ENCODE results near the gene ZNF148.

DNA sequence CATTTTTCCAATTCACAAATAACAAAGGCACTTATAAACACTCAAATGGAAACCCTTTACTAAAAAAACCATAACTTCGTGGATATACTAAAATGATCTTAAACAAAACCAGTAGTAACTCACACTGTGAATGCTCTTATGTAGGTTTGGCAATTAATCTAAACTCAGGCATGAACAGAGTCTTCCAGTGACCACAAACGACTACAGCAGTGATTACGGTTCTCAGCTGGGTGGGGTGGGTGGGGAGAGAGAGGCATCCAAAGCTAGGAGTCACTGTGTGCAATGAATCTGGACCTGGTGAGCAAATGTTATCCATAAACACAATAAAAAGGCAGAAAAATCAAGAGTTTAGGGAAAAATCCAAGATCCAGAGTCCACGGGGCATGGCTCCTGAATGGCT lies 183.9 kb downstream of the ZNF148 start:
- no peak for TF ChIP-seq MYC (IDR thresholded peaks at IDR 0.05; ENCODE audit: borderline replicate concordance, low read length)
- TF ChIP-seq, protein P1, sequence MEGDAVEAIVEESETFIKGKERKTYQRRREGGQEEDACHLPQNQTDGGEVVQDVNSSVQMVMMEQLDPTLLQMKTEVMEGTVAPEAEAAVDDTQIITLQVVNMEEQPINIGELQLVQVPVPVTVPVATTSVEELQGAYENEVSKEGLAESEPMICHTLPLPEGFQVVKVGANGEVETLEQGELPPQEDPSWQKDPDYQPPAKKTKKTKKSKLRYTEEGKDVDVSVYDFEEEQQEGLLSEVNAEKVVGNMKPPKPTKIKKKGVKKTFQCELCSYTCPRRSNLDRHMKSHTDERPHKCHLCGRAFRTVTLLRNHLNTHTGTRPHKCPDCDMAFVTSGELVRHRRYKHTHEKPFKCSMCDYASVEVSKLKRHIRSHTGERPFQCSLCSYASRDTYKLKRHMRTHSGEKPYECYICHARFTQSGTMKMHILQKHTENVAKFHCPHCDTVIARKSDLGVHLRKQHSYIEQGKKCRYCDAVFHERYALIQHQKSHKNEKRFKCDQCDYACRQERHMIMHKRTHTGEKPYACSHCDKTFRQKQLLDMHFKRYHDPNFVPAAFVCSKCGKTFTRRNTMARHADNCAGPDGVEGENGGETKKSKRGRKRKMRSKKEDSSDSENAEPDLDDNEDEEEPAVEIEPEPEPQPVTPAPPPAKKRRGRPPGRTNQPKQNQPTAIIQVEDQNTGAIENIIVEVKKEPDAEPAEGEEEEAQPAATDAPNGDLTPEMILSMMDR (IDR thresholded peaks at IDR 0.05) = no peak
- TF ChIP-seq JUN (IDR thresholded peaks at IDR 0.05) = no peak
- TF ChIP-seq RFX5 (IDR thresholded peaks at IDR 0.05) = no peak
- no peak for TF ChIP-seq SMC3 (IDR thresholded peaks at IDR 0.05)
